HG03439 (cell line): Measurements from ENCODE around the gene BCL2L1.
A peak's percentile ranks its signal among the peaks of the same experiment; 100 is the strongest.
"Not testable (repeated sequence)": the region's sequence is repeated elsewhere in the genome, so short reads cannot be mapped to it uniquely, and the experiment has no call there.

Experiments
- ATAC-seq: cut with Tn5 transposase; IDR thresholded peaks from one replicate; pipeline ENCODE4 v1.9.1; 2021; ENCODE audit warnings: mild to moderate bottlenecking, moderate library complexity; ENCODE audit not compliant: unreplicated experiment

The BCL2L1 gene

GRCh38 chr20:31722257-31723068 is at the start of gene BCL2L1:
Gene BCL2L1, minus strand, starts transcription at chr20:31722868. Its CDS starts 650 bp downstream, at chr20:31722218.
- ATAC-seq, result peak; percentile 17

GRCh38 chr20:31770243-31770642 is 47.6 kb upstream of the BCL2L1 start:
- no peak for ATAC-seq

- no peak for ATAC-seq
Measured at GRCh38 chr20:31769681-31770080, 47.0 kb upstream of the BCL2L1 start.

- ATAC-seq, result no peak
Measured at GRCh38 chr20:31767805-31768204, 45.1 kb upstream of the BCL2L1 start.

- no peak for ATAC-seq
Measured at GRCh38 chr20:31764641-31765305, 42.1 kb upstream of the BCL2L1 start.

GRCh38 chr20:31760519-31761240 is 38.0 kb upstream of the BCL2L1 start:
- no peak for ATAC-seq

- ATAC-seq, result no peak
Measured at GRCh38 chr20:31759836-31760518, 37.3 kb upstream of the BCL2L1 start.

- no peak for ATAC-seq
Measured at GRCh38 chr20:31758991-31759390, 36.3 kb upstream of the BCL2L1 start.

GRCh38 chr20:31758521-31758920 is 35.9 kb upstream of the BCL2L1 start:
- ATAC-seq, result no peak

GRCh38 chr20:31757254-31757653 is 34.6 kb upstream of the BCL2L1 start:
- no peak for ATAC-seq

GRCh38 chr20:31751126-31751525 is 28.5 kb upstream of the BCL2L1 start:
- no peak for ATAC-seq

GRCh38 chr20:31749223-31749622 is 26.6 kb upstream of the BCL2L1 start:
- no peak for ATAC-seq

- ATAC-seq, result no peak
Measured at GRCh38 chr20:31747640-31748039, 25.0 kb upstream of the BCL2L1 start.

GRCh38 chr20:31747028-31747427 is 24.4 kb upstream of the BCL2L1 start:
- not testable (repeated sequence) for ATAC-seq

- no peak for ATAC-seq
Measured at GRCh38 chr20:31746068-31746878, 23.6 kb upstream of the BCL2L1 start.

GRCh38 chr20:31740656-31741323 is 18.1 kb upstream of the BCL2L1 start:
- ATAC-seq, result no peak

- no peak for ATAC-seq
Measured at GRCh38 chr20:31740208-31740607, 17.5 kb upstream of the BCL2L1 start.

GRCh38 chr20:31739550-31739977 is 16.9 kb upstream of the BCL2L1 start:
- no peak for ATAC-seq

- ATAC-seq, result peak; percentile 93
Measured at GRCh38 chr20:31738729-31739549, 16.3 kb upstream of the BCL2L1 start, which contains the start of gene TPX2. Gene TPX2, plus strand, starts transcription at chr20:31739290. Its CDS starts 18,187 bp downstream, at chr20:31757477.
